NCI-H1417 treated with DMSO at 0.1 percent for 48 hours (cell line): ENCODE measurements around the gene GPR39.

ENCODE experiments used
- DNase-seq: peaks from one replicate; lab custom pipeline; 2025; lab: John Stamatoyannopoulos, UW

The GPR39 gene

DNA sequence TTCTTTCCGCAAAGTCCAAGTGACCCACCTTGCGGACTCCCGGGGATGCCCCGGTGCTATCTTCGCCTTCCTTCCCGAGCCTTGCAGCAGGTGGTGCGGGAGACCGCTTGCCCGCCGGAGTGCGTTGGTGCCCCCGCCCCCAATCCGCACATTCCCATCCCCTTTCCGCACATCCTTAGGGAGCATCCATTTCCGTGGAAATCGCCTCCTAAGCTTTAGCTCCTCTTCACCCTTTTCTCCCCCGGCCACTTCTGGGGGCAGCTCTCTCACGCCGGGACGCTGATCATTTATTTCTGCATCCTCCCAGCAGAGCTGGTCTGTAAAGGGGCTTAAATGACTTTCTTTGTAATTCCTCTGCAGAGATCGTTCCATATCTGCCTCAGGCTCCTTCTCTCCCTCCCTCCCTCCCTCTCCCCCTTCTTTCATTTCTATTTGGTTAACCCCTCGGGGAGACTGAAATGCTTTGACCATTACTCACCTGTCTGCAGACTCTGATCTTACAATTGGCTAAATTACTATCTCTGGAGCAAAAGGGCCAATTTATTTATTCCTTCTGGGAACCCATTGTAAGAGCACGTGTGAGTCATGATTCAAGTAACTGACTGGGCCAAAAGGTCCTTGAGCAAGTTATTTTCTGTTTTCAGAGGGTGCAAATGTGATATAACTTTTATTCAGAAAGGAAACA is 254.7 kb downstream of the GPR39 start:
- DNase-seq: no peak

DNA sequence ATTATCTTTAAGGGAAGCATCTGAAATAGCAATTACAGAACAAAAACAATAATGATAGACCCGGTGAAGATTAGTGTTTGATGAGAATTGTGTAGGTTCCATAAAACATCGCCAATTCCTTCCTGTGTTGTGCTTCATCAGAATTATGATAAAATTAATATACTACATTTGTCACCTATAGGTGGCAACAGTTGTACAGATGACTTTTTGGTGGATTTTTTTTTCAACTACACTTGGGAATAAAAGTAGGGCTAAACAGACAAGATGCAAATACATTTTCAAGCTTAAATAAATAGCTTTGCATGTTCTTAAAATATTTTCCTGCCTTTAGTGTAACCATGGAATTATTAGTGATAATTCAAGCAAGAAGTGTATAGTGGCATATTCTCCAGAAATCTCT is 260.4 kb downstream of the GPR39 start:
- no peak for DNase-seq

DNA sequence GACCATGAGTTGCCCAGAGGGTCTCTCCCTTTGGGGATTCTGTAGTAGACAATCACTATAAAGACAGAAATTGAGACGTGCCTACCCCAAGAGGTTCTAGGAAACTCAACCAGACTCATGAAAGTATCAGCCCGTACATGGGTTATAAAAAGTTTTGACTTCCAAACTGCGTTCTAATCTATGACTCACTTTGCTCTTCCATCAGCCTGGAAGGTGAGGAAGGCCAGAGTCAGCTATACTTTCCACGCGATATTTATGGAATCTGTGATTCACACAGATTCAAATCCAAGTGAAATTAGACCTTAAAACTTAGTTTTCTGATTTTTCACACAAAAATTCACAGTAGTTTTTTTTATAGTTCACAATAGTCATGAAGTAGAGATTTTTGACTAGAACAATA is 261.1 kb downstream of the GPR39 start:
- DNase-seq: no peak

DNA sequence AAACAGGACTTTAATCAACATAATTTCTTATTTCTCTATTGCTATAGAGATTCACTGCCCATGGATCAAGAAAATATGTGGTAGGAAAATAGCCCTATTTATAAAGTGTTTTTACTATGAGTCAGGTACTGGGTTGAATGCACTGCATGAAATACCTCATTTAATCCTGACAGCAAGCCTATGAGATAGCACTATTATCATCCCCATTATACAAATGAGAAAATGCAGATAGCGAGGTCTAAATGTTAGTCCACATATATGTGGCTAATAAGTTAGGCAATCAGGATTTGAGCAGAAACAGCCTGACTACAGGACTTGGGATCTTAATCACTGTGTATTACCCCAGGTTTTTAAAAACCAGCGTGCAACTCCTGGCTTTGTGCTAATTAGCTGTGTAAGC is 261.9 kb downstream of the GPR39 start:
- no peak for DNase-seq

DNA sequence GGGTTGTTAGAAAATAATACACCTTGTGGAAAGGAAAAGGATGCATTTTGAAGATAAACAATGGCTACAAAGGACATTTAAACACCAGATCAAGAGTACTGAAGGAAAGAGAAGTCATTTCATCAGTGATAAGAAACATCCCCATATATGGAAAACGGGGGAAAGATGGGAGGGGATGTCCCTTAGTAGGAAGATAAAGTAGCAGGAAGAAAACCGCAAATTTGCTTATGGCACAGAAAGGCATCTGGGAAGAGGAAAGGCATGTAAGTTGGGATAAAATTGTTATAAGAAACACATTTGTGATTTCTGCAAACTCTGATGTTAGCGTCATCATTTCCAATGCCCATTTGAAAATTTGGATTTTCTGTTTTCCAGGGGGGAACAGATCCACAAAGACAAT is 263.9 kb downstream of the GPR39 start:
- no peak for DNase-seq

DNA sequence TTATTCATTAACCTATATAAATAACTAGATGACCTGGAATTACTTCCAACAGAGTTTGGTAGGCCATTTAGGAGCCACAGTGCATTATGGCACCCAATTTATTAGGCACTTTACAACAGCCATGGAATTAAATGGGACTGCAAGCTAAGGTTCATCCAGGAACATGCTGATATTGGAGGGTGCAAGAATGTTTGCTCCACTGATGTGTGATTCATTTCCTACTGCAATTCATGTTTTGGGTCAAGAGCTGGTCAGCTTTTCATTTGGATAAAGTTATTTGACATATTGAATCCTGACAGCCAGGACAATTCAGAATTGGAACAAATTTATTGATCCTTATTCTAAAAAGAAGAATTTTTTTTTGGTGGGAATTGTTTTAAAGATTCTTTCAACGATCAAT is 265.2 kb downstream of the GPR39 start:
- no peak for DNase-seq

DNA sequence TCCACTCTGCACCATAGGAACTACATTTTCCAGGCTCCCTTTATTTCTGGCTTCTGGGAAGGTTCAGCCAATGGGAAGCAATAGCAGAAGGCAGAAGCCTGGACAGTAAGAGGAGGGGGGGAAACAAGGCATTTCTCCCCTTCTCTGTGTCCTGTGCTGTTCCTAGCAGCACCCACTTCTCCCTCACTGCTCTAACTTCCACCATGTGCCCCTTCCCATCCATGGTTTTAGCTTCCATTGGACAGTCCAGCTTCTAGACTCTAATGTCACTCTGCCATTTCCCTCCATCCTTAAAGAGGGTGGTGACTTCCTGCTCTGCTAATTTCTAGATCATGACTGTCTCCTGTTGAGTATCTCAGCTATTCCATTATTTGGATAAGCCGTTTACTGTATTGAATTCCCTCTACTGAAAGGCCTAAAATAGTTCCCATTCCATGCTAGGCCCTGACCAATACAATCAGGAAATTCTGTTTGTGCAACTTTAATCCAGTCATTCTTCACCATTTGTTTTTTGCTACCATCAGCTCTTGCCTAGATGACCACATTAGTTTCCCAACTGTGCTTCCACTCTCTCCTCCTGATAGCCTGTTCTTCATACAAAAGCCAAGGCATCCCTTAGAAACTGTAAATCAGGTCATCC is 274.2 kb downstream of the GPR39 start:
- DNase-seq: no peak

DNA sequence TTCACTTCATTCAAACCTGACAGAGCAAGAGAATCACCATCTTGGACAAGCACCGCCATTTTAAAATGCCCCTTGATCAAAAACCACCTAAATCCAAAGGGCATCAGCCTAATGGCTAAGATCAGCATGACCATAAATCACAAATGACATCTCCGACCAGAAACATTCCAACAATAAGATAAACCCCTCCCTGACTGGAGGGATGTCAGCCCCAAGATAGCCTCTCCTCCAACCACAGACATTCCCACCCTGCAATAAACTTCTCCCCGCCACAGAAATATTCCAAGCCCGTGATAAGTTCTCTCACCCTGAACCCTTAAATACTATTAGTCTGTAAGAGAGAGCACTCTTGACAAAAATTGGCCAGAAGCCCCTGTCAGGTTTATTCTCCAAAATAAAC is 275.0 kb downstream of the GPR39 start:
- no peak for DNase-seq

DNA sequence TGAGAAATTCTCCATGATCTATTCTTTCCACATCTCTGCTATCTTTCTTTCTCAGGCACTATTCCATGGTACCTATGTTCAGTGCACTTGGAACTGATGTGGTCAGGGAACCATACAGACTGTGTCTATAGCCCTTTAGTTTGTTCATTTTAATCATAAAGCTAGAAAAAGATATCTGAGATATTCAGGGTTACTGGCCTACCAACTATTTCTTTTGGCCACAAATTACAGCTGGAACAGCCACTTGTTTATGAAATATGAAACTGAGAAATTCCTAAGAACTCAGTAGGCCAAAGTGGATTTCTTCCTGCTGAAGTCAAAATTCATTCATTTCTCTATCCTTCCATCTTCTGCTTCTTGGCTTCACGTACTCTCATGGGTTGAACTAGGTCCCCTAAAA is 276.2 kb downstream of the GPR39 start:
- DNase-seq: no peak
